B cell (primary cell): ENCODE measurements around the gene L3MBTL3.

Experiments
- EZH2 ChIP-seq: IDR thresholded peaks from 2 replicates; pipeline ENCODE4 v1.6.1; 2012; ENCODE audit warnings: borderline replicate concordance, low read depth, mild to moderate bottlenecking, moderate library complexity, low read length; ENCODE audit not compliant: insufficient read depth, poor library complexity, severe bottlenecking
- TF ChIP-seq, protein P1 (sequence below): fragments of 200-600 bp; IDR thresholded peaks from one replicate; pipeline ENCODE4 v1.8.0; 2022; ENCODE audit warnings: antibody characterized with exemption, mild to moderate bottlenecking

DNA sequence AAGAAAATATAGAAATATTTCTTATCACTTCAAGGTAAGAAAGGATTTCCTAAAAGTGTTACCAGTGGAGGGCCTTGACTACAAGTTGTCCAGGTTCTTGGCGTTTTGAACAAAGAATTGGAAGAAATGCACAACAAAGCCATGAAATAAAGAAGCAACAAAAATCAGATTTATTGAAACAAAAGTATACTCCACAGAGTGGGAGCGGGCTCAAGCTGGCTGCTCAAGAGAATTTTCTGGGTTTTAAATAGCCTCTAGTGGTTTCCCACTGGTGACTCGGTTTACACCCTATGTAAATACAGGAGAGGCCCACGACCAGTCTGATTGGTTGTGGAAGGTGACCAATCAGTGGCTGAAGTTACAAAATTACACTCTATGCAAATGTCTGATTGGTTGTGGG, 140.2 kb downstream of the L3MBTL3 start:
- TF ChIP-seq, protein P1, sequence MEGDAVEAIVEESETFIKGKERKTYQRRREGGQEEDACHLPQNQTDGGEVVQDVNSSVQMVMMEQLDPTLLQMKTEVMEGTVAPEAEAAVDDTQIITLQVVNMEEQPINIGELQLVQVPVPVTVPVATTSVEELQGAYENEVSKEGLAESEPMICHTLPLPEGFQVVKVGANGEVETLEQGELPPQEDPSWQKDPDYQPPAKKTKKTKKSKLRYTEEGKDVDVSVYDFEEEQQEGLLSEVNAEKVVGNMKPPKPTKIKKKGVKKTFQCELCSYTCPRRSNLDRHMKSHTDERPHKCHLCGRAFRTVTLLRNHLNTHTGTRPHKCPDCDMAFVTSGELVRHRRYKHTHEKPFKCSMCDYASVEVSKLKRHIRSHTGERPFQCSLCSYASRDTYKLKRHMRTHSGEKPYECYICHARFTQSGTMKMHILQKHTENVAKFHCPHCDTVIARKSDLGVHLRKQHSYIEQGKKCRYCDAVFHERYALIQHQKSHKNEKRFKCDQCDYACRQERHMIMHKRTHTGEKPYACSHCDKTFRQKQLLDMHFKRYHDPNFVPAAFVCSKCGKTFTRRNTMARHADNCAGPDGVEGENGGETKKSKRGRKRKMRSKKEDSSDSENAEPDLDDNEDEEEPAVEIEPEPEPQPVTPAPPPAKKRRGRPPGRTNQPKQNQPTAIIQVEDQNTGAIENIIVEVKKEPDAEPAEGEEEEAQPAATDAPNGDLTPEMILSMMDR: no peak
- TF ChIP-seq EZH2: no peak
